Activated CD4-positive, alpha-beta T cell treated with anti-CD3 and anti-CD28 coated beads, Interleukin-2, amount 50 U/mL, for 4 hours (primary cell): Measurements from ENCODE around the gene GPBP1.
"Not testable (repeated sequence)": the region's sequence is repeated elsewhere in the genome, so short reads cannot be mapped to it uniquely, and the experiment has no call there.

Source experiments
- DNase-seq, 2 experiments: peaks; one replicate each; pipeline ENCODE4 v3.0.0-alpha.2; 2020

Gene GPBP1

DNA sequence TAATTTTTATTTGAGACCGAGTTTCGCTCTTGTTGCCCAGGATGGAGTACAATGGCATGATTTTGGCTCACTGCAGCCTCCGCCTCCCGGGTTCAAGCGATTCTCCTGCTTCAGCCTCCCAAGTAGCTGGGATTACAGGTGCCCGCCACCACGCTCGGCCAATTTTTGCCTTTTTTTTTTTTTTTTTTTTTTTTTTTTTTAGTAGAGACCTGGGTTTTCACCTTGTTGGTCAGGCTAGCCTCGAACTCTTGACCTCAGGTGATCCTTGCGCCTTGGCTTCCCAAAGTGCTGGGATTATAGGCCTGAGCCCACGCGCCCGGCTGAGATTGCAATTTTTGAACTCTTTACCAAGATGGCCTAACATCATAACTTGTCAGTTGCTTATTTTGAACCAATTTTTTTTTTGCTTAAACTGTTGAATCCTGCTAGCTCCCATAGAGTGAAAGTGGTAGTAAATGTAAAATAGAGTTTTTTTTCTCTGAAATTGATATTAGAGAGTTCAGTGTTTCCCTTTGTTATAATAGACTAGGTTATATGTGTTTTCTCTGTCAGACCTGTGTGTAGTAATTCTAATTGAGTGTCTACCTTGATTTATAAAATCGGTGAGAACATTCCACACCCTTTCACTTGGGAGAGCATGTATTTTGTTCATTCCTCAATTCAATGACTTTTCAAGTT lies 3.8 kb downstream of the GPBP1 start:
- DNase-seq, result no peak

DNA sequence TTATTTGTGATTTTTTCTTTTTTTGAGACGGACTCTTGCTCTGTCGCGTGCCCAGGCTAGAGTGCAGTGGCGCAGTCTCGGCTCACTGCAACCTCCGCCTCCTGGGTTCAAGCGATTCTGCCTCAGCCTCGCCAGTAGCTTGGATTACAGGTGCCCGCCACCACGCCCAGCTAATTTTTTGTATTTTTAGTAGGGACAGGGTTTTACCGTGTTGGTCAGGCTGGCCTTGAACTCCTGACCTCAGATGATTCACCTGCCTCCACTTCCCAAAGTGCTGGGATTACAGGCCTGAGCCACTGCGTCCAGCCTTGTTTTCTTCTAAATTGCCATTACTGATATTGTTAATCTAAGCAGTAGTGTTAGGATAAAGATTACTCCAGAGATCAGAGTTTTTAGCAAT lies 4.4 kb downstream of the GPBP1 start:
- not testable (repeated sequence) for DNase-seq

DNA sequence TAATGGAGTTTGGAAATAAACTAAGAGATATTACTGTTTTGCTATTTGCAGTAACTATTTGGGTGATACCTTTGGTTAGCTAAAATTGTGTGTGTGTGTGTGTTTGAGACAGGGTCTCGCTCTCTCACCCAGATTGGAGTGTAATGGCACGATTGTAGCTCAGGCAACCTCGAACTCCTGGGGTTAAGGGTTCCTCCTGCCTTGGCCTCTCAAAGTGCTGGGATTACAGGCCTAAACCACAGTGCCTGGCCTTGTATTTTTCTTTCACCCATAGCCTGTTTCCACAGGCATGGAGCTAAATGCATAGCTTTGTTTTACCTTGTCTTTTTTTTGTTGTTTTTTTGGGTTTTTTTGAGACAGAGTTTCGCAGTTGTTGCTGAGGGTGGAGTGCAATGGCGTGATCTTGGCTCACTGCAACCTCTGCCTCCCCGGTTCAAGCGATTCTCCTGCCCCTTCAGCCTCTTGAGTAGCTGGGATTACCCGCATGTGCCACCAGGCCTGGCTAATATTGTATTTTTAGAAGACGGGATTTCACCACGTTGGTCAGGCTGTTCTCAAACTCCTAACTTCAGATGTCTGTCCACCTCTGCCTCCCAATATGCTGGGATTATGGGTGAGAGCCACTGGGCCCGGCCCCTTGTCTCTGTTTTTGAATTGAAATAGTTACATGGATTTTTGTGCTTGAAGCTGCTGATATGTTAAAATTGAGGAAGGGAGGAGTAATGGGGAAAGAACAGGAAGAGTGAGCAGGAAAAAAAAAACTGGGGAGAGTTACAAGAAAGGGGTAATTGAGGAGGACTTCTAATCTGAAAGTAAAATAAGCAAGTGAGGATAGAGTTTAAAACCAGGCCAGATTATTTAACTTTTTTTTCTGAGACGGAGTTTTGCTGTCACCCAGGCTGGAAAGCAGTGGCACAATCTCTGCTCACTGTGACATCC lies 5.7 kb downstream of the GPBP1 start:
- no peak for DNase-seq

DNA sequence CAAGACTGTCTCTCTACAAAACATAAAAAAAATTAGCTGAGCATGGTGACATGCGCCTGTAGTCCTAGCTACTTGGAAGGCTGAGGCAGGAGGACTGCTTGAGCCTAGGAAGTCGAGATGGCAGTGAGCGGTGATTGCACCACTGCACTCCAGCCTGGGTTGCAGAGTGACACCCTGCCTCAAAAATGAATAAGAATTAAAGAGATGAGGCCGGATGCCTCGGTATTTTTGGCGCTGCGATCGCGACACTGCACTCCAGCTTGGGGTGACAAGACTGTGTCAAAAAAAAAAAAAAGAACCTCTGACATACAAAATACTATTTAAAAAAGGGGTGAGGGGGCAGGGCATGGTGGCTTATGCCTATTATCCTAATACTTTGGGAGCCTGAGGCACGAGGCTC lies 7.3 kb downstream of the GPBP1 start:
- DNase-seq, result no peak

DNA sequence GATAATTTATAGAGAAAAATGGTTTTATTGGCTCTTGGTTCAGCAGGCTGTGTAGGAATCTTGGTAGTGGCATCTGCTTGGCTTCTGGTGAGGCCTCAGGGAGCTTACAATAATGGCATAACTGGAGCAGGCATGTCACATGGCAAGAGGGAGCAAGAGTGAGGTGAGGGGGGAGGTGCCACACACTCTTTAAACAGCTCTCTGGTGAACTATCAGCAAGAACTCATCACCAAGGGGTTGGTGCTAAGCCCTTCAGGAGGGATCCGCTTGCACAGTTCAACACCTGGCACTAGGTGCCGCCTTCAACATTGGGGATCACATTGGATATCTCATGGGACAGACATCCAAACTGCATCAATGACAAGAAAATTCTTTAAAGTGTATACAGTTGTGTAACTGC lies 10.5 kb downstream of the GPBP1 start:
- DNase-seq, result no peak

DNA sequence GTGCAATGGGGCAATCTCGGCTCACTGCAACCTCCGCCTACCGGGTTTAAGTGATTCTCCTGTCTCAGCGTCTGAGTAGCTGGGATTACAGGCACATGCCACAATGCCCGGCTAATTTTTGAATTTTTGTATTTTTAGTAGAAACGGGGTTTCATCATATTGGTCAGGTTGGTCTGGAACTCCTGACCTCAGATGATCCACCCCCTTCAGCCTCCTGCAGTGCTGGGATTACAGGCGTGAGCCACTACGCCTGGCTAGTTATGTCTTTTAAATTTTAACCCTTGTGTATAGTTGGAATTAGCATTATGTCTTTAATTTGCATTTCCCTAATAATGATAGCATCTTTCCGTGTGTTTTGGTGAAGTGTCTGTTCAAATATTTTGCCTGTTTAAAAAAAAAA lies 11.5 kb downstream of the GPBP1 start:
- no peak for DNase-seq

DNA sequence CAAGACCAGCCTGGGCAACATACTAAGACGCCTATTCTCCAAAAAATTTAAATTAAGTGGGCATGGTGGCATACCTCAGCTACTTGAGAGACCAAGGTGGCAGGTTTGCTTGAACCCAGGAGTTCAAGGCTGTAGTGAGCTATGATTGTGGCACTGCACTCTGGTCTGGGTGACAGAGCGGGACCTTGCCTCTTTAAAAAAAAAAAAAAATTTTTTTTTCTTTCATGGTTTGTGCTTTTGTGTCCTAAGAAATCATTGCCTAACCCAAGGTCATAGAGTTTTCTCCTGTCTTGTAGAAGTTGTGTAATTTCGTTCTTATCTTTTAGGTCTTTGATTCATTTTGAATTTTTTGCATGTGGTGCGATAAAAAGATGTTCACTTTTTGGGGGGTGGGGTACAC lies 12.3 kb downstream of the GPBP1 start:
- DNase-seq, result no peak

DNA sequence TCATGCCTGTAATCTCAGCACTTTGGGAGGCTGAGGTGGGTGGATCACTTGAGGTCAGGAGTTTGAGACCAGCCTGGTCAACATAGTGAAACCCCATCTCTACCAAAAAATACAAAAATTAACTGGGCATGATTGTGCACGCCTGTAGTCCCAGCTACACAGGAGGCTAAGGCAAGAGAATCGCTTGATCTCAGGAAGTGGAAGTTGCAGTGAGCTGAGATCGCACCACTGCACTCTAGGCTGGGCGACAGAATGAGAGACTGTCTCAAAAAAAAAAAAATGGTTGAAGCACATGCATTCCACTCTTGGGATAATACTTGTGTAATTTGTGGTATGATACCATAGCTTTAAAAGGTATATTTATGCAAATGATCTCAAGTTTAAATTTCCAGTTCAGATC lies 14.1 kb downstream of the GPBP1 start:
- not testable (repeated sequence) for DNase-seq

DNA sequence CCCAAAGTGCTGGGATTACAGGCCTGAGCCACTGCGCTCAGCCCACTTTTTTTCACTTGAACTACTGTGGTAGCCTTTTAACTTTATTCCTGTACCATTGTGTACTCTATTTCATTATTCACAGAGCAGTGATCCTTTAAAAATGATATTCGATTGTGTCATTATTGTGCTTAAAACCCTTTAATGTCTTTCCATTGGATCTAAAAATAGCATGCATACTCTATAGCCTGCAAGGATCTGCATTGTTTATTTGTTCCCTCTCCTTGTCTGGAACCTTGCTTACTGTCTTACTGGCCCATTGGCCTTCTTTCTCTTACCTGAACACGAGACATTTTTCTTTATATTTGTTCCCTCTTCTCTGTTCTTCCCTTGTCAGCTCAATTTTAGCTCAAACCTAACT lies 15.7 kb downstream of the GPBP1 start:
- DNase-seq, result no peak

DNA sequence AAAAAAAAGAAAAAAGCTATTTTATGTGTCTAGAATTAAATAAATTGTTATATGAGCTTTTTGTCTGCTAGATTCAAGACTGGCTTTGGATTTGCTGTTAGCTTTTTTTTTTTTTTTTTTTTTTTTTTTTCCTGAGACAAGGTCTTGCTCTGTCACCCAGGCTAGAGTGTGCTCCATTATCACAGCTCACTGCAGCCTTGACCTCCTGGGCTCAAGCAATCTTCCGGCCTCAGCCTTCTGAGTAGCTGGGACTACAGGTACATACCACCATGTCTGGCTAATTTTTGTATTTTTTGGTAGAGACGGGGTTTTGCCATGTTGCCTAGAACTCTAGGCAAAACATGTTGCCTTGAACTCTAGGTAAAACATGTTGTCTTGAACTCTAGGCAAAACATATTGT lies 16.7 kb downstream of the GPBP1 start:
- DNase-seq, result no peak

DNA sequence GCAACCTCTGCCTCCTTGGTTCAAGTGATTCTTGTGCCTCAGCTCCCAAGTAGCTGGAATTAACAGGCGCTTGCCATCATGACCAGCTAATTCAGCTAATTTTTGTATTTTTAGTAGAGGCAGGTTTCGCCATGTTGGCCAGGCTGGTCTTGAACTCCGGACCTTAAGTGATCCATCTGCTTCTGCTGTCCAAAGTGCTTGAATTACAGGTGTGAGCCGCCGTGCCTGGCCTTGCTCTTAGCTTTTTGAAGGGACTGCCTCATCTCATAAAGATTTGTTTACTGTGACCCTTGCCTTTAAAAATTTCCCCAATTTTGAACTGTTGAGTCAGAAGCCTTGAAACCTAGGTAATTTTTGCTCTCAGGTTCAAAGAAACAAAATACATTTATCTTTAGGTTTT lies 17.3 kb downstream of the GPBP1 start:
- no peak for DNase-seq

DNA sequence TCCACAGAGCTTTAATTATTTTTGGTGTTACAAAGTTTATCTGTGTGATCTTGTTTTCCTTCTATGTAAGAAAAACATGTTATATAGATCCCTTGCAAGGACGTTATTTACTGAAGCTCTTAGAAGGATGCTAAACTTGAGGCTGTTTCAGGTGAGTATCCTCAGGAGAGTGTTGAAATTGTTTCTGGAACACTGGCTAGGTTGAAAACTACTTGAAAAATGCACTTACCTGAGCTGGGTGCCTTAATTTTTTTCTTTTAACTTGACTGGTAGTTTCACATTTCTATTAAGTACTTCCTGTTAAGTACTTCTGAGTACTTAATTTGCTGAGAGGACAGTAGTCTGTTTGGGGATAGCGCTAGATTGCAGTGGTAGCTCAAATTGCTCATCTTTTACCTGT lies 18.1 kb downstream of the GPBP1 start:
- DNase-seq, result no peak

DNA sequence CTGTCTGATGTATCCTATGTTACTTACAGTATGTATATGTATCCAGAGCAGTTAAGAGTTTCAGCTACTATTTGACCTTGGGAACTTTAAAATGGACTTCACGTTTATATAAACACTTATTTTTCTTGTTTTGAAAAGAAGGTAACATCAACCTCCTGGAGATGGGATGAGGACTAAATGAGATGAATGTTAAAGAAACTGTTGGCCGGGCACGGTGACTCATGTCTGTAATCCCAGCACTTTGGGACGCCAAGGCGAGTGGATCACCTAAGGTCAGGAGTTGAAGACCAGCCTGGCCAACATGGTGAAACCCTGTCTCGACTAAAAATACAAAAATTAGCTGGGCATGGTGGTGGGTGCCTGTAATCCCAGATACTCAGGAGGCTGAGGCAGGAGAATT lies 19.0 kb downstream of the GPBP1 start:
- not testable (repeated sequence) for DNase-seq

DNA sequence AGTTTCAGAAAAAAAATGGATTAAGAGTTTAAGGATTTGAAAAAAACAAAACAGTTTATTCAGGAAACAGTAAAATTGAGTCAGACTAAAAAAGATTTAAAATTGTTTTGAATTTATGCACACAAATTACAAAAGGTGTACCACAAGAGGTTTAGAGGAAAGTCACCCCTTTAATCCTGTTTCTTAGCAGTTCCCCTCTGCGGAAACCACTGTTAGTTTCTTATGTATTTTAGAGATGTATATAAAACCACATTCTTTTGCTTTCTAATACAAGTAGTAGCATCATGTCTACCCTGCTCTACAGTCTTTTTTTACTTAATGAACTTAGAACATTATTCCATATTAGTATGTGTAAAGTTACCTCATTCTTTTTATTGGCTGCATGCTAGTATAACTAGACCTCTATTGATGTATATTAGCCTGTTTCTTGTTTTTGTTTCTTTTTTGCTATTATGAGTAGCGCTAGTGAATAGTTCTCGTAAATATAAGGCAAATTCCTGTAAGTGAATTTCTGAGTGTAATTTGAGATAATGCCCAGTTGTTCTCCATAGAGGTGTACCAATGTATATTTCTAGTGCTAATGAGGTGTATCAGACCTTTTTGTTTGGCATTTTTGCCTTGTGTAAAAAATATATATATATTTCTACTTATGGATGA lies 20.0 kb downstream of the GPBP1 start:
- DNase-seq, result no peak

DNA sequence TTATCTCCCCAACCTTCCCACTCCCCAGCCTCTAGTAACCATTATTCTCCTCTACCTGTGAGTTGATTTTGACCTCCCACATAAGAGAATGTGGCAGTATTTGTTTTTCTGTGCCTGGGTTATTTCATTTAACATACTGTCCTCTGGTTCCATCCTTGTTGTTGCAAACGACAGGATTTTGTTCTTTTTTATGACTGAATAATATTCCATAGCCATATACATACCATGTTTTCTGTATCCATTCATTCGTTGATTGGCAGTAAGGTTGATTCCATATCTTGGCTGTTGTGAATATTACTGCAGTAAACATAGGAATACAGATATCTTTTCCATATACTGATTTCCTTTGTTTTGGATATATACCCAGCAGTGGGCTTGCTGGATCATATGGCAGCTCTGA lies 20.8 kb downstream of the GPBP1 start:
- no peak for DNase-seq

DNA sequence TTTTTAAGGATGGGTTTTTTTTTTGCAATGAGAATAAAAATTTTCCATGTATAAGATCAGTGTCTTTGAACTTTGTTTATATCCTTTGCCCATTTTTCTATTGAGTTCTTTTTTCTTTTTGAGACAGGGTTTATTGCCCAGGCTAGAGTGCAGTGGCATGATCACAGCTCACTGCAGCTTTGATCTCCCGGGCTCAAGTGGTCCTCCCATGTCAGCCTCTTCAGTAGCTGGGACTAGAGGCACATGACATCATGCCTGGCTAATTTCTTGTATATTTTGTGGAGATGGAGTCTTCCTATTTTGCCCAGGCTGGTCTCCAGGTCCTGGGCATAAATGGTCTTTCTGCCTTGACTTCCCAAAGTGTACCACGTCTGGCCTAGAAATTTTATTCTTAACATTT lies 21.2 kb downstream of the GPBP1 start:
- DNase-seq, result no peak

DNA sequence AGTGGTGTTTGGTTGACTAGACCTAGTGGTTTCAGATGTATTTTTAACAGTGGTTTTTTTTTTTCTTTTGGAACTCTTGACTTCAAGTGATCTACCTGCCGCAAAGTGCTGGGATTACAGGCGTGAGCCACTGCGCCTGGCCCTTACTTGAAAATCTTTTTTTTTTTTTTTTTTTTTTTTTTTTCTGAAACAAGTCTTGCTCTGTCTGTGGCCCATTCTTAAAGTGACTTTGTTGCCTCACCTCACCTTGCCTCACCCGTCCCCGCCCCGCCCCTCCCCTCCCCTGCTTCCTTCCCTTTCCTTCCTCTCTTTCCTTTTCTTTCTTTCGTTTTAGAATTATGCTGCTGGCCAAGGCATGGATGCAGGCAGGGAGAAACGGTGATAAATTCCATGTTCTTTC lies 26.0 kb downstream of the GPBP1 start:
- DNase-seq, result no peak

DNA sequence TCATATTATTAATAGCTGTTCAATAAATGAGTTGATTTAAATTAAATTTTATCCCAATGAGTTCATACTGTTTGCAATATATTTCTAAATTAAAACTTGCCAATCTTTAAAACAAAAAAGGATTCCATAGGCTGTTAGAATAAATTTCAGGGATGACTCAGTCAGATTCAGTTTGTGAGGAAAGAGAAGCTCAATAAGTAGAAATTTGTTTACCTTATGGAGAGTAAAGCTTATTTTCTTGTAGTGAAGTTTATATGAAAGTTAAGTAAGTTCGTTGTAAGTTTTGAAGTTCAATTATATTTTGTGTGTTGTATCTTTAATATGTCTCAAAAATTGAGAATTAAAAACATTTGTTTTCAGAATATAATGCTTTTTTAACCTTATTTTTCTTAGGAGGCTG lies 29.0 kb downstream of the GPBP1 start:
- DNase-seq, result no peak

DNA sequence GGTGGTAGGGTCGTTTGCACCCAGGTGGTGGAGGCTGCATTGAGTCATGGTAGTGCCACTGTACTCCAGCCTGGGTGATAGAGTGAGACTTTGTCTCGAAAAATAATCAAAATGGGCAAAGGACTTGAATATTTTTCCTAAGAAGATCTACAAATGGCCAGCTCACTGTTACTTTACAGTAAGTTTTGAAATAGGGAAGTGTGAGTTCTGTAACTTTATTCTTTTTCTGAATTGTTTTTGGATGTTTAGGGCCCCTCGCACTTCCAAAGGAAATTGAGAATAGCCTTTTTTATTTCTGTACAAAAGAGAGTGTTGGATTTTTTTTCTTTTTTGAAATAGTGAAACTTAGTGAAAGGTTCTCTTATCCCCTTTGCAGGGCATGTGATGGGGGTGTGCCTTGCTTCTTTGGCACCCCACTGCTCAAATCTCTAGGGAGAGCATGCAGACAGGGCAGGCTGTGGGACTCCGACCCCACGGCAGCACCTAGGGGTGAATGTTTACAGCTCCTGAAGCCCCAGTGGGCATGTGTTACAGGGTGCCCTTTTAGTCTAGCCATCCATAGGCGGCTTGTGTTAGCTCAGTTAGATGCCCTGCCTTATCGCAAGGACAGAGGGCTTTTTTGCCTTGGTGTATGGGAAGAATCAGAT lies 33.3 kb downstream of the GPBP1 start:
- DNase-seq, result no peak

DNA sequence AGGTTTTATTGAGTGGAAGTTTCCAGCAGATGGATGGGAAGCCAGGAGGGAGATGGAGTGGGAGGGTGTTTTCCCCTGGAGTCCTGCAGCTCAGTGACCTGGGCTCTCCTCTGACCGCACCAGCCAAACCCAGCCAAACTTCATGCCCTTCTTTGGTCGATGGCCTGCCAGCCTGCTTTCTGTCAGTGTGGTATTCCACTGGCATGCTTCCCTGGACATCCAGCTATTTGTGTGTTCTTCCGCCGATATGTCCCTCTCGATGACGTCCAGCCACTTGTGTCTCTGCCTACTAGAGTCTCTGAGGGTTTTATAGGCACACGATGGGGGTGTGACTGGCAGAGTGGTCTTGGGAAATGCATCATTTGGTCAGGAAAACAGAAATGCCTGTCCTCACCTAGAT lies 33.8 kb downstream of the GPBP1 start:
- DNase-seq, result no peak

DNA sequence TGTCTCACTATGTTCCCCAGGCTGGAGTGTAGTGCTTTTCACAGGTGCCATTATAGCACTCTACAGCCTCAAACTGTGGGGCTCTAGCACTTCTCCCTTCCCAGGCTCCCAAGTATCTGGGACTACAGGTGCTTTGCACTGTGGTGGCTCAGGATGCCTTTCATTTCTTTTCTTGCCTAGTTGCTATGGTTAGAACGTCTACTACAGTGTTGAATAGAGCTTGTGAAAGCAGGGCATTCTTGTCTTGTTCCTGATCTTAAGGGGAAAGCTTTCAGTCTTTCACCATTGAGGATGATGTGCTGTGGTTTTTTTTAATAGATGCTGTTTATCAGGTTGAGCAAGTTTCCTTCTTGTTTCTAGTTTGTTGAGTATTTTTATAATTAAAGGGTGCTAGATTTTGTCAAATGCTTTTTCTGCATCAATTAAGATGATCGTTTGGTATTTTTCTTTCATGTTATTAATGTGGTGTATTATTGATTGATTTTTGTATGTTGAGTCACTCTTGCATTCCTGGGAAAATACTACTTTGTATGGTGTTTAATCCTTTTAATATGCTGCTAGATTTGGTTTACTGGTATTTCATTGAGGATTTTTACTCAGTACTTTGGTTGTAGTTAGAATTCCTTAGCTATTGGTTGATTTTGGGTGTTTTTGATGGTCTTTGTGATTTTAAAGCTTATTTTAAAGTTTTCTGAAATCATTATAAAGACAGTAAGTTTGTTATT lies 35.6 kb downstream of the GPBP1 start:
- DNase-seq, result no peak

DNA sequence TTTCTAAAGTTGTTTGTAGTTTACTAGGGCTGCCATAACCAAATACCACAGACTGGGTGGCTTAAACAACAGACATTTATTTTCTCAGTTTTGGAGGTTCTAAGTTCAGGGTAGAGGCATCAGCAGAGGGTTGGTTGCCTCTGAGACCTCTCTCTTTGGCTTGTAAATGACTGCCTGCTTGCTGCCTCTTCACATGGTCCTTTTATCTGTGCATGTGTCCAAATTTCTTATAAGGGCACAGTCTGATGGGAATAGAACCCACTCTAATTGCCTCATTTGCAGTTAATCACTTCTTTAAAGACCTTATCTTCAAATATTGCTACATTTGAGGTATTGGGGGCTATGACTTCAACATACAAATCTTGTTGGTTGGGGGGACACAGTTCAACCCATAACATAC lies 36.8 kb downstream of the GPBP1 start:
- DNase-seq, result no peak

DNA sequence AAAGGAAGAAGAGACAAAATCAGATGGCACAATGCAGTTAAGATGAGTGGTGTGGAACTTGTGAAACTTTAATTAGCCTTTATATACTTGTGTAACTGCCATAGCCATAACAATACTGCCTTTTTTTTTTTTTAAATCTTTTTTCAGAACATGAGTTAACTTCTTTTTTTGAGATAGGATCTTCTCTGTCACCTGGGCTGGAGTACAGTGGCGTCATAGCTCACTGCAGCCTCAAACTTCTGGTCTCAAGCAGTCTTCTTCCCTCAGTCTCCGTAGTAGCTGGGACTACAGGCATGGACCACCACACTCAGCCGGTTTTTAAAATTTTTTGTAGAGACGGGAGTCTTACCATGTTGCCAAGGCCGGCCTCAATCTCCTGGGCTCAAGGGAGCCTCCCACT lies 37.2 kb downstream of the GPBP1 start:
- DNase-seq, result no peak
